Common myeloid progenitor, CD34-positive (primary cell): ENCODE results near the gene TIAM2.
A peak's percentile ranks its signal among the peaks of the same experiment; 100 is the strongest.
"Not testable (repeated sequence)": the region's sequence is repeated elsewhere in the genome, so short reads cannot be mapped to it uniquely, and the experiment has no call there.

ENCODE experiments used
- CTCF ChIA-PET: fragments of 350-600 bp; sonication (Branson Sonifier 250); formaldehyde crosslinking; loops from one replicate; lab custom pipeline; 2021; ENCODE audit warnings: antibody characterized with exemption; lab: Charles Lee
- POLR2A ChIA-PET: fragments of 350-600 bp; sonication (Branson Sonifier 250); formaldehyde crosslinking; loops from one replicate; lab custom pipeline; 2021; ENCODE audit warnings: antibody characterized with exemption; lab: Charles Lee
- DNase-seq, 3 donors: peaks; one replicate each; pipeline versions ENCODE4 v3.0.0 to v3.0.0-alpha.2; 2013
- H3K27ac ChIP-seq, 2 experiments: 1 replicate in 1 of 2; 2 replicates in 1 of 2; pipeline ENCODE4 v1.7.0; 2013; ENCODE audit warnings: inconsistent platforms in 2 of 2, low read length in 2 of 2, mild to moderate bottlenecking in 2 of 2, low read depth in 1 of 2, moderate library complexity in 1 of 2; ENCODE audit not compliant: severe bottlenecking in 2 of 2, insufficient read depth in 1 of 2, poor library complexity in 1 of 2
- H3K27me3 ChIP-seq, 5 experiments: replicated peaks in 2 of 5; 1 replicate in 3 of 5; 2 replicates in 2 of 5; pipeline versions ENCODE4 v1.6.1 to v1.7.0; 2013; ENCODE audit warnings: low read length in 4 of 5, mild to moderate bottlenecking in 2 of 5, moderate library complexity in 2 of 5, inconsistent platforms in 1 of 5; ENCODE audit not compliant: insufficient read depth in 5 of 5, control insufficient read depth in 4 of 5
- H3K36me3 ChIP-seq, 4 experiments: 1 replicate in 2 of 4; 2 replicates in 2 of 4; pipeline versions ENCODE4 v1.6.1 to v1.7.0; 2013; ENCODE audit warnings: low read length in 3 of 4, control low read depth in 1 of 4, mild to moderate bottlenecking in 1 of 4; ENCODE audit not compliant: control insufficient read depth in 4 of 4, insufficient read depth in 4 of 4
- H3K4me1 ChIP-seq, 4 experiments: 1 replicate in 3 of 4; 2 replicates in 1 of 4; pipeline versions ENCODE4 v1.6.1 to v1.7.1; 2013; ENCODE audit warnings: low read length in 3 of 4, mild to moderate bottlenecking in 3 of 4, control low read depth in 1 of 4, inconsistent platforms in 1 of 4, moderate library complexity in 1 of 4; ENCODE audit not compliant: control insufficient read depth in 4 of 4, insufficient read depth in 4 of 4; ENCODE audit errors: control extremely low read depth in 1 of 4
- H3K4me3 ChIP-seq, 7 experiments: 1 replicate in 4 of 7; 2 replicates in 3 of 7; pipeline versions ENCODE4 v1.5.1 to v1.7.0; 2013; ENCODE audit warnings: mild to moderate bottlenecking in 7 of 7, low read length in 6 of 7, moderate library complexity in 6 of 7, inconsistent platforms in 2 of 7, low read depth in 2 of 7, control low read depth in 1 of 7; ENCODE audit not compliant: insufficient read depth in 4 of 7, control insufficient read depth in 1 of 7; ENCODE audit errors: extremely low read depth in 1 of 7
- H3K9me3 ChIP-seq, 5 experiments: 1 replicate in 4 of 5; 2 replicates in 1 of 5; pipeline versions ENCODE4 v1.6.1 to v1.7.1; 2013; ENCODE audit warnings: low read length in 4 of 5, mild to moderate bottlenecking in 2 of 5, inconsistent platforms in 1 of 5, low read depth in 1 of 5, moderate library complexity in 1 of 5; ENCODE audit not compliant: control insufficient read depth in 4 of 5, insufficient read depth in 2 of 5; ENCODE audit errors: control extremely low read depth in 1 of 5
- WGBS: methylation state at CpG from one replicate; pipeline ENCODE4 v1.1.5; 2013; ENCODE audit not compliant: insufficient coverage; 5-methylcytosine and 5-hydroxymethylcytosine counted together

TIAM2 gene

DNA sequence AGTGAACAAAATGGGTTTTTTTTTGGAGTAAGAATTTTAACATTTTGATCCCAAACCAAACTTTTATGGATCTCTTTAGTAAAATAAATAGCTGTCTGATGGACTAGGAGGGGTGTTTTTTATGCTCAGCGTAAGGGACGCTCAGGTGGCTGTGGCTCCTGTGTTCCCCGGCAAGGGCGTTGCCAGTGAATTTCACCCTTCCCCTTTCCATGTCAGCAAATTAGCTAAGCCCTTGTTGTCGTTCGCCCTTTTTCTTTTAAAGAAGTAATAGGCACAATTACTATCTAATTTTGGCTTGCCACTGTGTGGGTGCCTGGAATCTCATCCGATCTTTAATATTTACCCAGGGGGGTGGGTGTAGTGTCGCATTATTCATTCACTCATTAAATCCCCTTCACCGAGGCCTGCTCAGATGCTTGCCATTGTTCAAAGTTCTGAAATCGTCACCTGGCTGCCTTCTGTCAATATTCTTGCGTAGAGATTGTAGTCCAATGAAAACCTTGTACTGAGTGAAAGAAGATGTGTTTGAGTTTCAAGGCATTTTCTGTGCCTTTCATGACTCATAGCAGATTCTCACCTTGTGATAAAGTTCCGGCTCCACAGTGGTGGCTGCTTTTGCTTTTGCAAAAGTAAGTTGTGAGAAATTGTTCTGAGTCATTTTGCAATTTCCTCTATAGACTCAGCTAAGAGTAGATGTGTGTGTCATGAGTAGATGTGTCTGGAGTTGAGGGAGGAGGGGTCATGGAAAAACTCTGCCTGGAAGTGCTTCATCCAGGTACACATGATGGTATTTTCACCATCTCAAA lies 228.7 kb downstream of the TIAM2 start:
- H3K27ac ChIP-seq = no peak overlapping the region

DNA sequence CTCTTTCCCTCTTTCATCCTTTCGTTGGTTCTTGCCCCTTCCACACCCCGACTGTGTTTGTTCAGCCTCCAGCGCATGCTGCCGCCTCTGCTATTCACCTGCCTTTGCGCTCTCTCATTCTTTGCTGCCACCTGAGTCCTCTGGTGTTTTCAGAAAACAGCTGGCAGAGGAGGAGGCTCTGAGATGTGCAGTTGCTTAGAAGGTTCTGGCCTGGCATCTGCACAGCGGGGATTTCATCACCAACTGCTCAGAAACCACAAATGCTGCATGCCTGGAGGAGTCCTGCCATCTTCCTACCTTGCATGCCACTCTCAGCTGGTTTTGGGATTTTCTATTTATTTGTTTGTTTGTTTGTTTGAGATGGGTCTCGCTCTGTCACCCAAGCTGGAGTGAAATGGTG lies 229.5 kb downstream of the TIAM2 start:
- DNase-seq = peak in 1 of 3 donors; percentile 7
- Histone ChIP-seq H3K4me3 (no peak overlapping the region), H3K27ac (no peak overlapping the region), H3K36me3 (peaks cover 0 to 2% (median 0%) of the 10 kb centered on the region in 4 experiments), H3K4me1 (peaks cover 0 to 4% (median 2%) of the 10 kb centered on the region in 4 experiments), H3K27me3 (no peaks in the 10 kb centered on the region), H3K9me3 (no peaks in the 10 kb centered on the region)
- POLR2A ChIA-PET = no interaction called here
- 97% methylated on average over 6 of the region's 7 CpGs for WGBS
- CTCF ChIA-PET = interaction anchor here (0.7 to 1.8 kb wide), 4 partner anchors 11 to 356 kb away, joined by 3 to 4 read pairs (median 3); no protein-coding TSS in a partner anchor

More for the DNA sequence above, 228.7 kb downstream of the TIAM2 start:
- peaks cover 0 to 4% (median 2%) of the 10 kb centered on the region in 4 experiments for H3K4me1 ChIP-seq
- peaks cover 0 to 2% (median 0%) of the 10 kb centered on the region in 4 experiments for H3K36me3 ChIP-seq
- no peak overlapping the region for H3K4me3 ChIP-seq
- ChIA-PET CTCF (interaction anchor here (0.7 to 1.8 kb wide), 3 partner anchors 37 to 356 kb away, joined by 3 to 4 read pairs (median 3); no protein-coding TSS in a partner anchor), POLR2A (no interaction called here)
- WGBS = 98% methylated on average over 7 of the region's 12 CpGs
- H3K9me3 ChIP-seq = no peaks in the 10 kb centered on the region
- no peaks in the 10 kb centered on the region for H3K27me3 ChIP-seq
- peak in 2 of 3 donors; percentile 47 to 49 for DNase-seq

DNA sequence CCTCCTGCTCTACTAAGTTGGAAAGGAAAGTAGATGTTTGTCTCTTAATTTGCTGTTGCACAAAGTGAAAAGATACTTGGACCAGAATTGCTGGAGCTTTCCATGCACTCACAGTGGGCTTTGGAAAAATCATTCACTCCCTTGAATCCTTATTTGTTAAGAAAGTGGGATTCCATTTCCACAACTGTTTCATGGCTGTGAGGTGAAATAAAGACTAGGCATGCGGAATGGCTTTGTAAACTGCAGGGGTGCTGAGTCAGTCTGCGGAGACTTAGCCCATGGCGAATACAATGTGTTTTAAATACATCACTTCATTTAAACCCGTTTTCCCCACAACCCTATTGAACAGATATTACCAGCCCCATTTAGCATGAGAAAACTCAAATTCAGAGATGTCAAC lies 231.9 kb downstream of the TIAM2 start:
- ChIA-PET CTCF (no interaction called here), POLR2A (no interaction called here)
- Histone ChIP-seq H3K27ac (no peak overlapping the region), H3K27me3 (no peaks in the 10 kb centered on the region), H3K9me3 (no peaks in the 10 kb centered on the region), H3K4me3 (no peak overlapping the region), H3K4me1 (peaks cover 0 to 4% (median 2%) of the 10 kb centered on the region in 4 experiments), H3K36me3 (peaks cover 0 to 2% (median 0%) of the 10 kb centered on the region in 4 experiments)
- DNase-seq = no peak
- 100% methylated on average over 4 of the region's 4 CpGs for WGBS

DNA sequence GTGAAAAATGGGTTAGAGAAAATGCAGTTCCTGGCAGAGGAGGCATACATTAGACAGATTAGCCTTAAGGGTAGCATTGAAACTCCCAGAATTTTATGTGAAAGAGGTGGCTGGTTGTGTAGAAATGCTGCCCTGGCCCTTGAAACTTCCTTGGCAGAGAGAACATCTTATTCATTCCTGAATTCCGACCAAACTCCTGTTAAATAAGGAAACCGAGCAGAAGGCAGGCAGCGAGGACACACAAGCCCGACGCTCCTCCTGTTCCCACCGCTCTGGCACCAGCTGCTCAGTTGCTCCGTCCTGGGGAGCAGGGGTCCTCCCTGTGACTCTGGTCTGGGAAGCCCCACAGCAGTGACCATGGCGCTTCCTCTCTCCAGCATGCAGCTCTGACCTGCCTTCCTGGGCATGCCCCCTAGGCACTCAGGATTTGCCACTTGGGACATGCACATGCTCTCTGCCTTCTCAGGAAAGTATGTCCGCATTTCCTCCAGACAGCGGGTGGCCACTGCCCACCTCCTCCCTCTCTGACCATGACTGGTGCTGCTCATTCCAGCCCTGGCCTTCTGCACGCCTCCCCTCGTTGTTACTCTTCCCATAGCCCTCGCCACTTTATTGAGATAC lies 233.5 kb downstream of the TIAM2 start:
- no peak for DNase-seq
- H3K4me3 ChIP-seq = no peak overlapping the region
- no peak overlapping the region for H3K27ac ChIP-seq
- no peaks in the 10 kb centered on the region for H3K9me3 ChIP-seq
- no peaks in the 10 kb centered on the region for H3K27me3 ChIP-seq
- CTCF ChIA-PET = no interaction called here
- H3K36me3 ChIP-seq = no peaks in the 10 kb centered on the region
- peaks cover 0 to 4% (median 2%) of the 10 kb centered on the region in 4 experiments for H3K4me1 ChIP-seq
- 98% methylated on average over 13 of the region's 13 CpGs for WGBS
- POLR2A ChIA-PET = no interaction called here

DNA sequence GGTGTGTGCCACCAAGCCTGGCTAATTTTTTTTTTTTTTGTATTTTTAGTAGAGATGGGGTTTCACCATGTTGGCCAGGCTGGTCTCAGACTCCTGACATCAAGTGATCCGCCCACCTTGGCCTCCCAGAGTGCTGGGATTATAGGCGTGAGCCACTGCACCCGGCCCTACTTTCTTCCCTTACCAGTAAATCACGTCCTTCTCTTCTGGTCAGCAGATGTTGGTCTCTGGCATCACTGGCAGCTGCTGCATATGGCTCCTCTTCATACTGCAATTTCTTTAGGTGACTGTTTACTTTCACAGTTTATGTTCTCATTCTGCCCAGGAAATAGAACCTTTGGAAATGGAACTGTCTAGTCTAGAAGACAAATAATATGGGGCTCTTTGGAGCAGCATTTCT lies 235.9 kb downstream of the TIAM2 start:
- H3K4me3 ChIP-seq, POLR2A ChIA-PET, H3K9me3 ChIP-seq, H3K27me3 ChIP-seq, DNase-seq, H3K36me3 ChIP-seq, H3K4me1 ChIP-seq, CTCF ChIA-PET, H3K27ac ChIP-seq: not testable (repeated sequence)
- WGBS = 96% methylated on average over 4 of the region's 4 CpGs

DNA sequence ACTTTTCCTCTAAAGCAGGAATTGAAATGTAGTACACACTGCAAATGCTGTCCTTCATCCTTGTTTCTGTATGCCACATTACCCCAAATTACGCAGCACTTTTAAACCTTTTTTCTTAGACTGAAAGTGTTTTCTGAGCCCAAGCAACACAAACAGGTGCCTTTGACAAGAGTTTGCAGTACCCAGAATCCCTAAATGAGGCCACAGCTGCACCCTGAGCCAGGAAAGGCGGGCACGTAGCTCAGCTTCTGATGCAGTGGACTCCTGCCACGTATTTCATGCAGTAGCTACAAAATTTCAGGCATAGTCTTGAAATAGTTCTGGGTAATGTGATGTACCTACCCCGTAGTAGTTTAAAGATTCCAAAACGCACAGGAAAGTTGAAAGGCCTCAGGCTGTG lies 237.7 kb downstream of the TIAM2 start:
- Histone ChIP-seq H3K4me1 (no peaks in the 10 kb centered on the region), H3K27me3 (no peaks in the 10 kb centered on the region), H3K27ac (no peak overlapping the region), H3K36me3 (no peaks in the 10 kb centered on the region), H3K4me3 (no peak overlapping the region), H3K9me3 (peaks cover 0 to 5% (median 3%) of the 10 kb centered on the region in 5 experiments)
- CTCF ChIA-PET = no interaction called here
- POLR2A ChIA-PET = no interaction called here
- 100% methylated on average over 6 of the region's 6 CpGs for WGBS
- no peak for DNase-seq

DNA sequence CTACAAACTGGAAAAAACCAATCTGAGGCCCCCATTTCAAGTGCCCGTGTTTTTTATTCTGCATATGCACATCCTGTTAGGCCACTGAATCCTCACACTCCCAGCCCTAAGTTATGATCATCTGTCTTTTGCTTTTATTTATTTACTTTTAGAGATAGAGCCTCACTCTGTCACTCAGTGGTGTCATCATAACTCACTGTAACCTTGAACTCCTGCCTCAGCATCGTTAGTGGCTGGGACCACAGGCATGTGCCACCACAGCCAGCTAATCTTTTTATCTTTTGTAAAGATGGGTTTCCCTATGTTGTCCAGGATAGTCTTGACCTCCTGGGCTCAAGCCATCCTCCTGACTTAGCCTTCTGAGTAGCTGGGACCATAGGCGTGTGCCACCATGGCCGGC lies 239.1 kb downstream of the TIAM2 start:
- Histone ChIP-seq H3K4me1 (no peaks in the 10 kb centered on the region), H3K27ac (no peak overlapping the region), H3K4me3 (no peak overlapping the region), H3K36me3 (no peaks in the 10 kb centered on the region), H3K9me3 (peaks cover 0 to 5% (median 3%) of the 10 kb centered on the region in 5 experiments), H3K27me3 (no peaks in the 10 kb centered on the region)
- ChIA-PET CTCF (interaction anchor here (1.0 to 1.6 kb wide), 4 partner anchors 13 to 306 kb away, joined by 3 to 4 read pairs (median 4); no protein-coding TSS in a partner anchor), POLR2A (no interaction called here)
- 100% methylated on average over 3 of the region's 4 CpGs for WGBS
- no peak for DNase-seq
